ENCODE measurements around the gene ATRNL1. TPM values are rescaled to one million over a fixed set of nuclear protein-coding genes. Genes with fewer than 3 reads are reported as not detected.

ATRNL1 gene
- total and polyA plus RNA-seq, 4 donors = 0.40 to 26.9 (median 5.3) TPM

DNA sequence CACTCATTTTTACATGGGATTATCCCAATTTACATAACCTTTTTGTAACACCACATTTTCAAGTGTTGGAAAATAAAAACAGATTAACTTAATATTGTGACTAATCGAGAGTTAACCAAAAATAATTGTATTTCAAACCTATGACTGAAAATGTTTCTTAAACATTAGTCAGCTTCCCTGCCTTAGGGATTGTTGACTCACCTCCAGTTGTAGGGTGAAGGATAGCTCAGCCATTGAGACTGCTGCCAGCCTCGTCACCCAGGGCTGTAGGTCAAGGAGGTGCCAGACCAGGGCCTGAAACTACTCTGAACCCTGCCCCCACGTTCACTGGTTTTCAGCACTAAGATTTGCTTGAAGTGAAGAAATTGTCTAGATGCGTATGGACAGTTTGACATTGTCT lies 828.6 kb downstream of the ATRNL1 start:
- Histone ChIP-seq H3K9me3 (ENCODE audit: control insufficient read depth in 4 of 4, low read length in 3 of 4) (no peaks in the 10 kb centered on the region), H3K27ac (ENCODE audit: low read depth in 1 of 2, low read length in 2 of 2) (no peak overlapping the region), H3K4me1 (ENCODE audit: control insufficient read depth in 4 of 4, insufficient read depth in 4 of 4, low read length in 3 of 4) (no peaks in the 10 kb centered on the region), H3K27me3 (ENCODE audit: control insufficient read depth in 4 of 4, insufficient read depth in 4 of 4, low read length in 3 of 4) (no peaks in the 10 kb centered on the region), H3K4me3 (ENCODE audit: low read depth in 1 of 3, low read length in 3 of 3) (no peak overlapping the region), H3K36me3 (ENCODE audit: control insufficient read depth in 4 of 4, insufficient read depth in 3 of 4, low read depth in 1 of 4, low read length in 3 of 4) (no peaks in the 10 kb centered on the region), H3K9ac (ENCODE audit: low read depth in 1 of 2, low read length in 2 of 2) (no peak overlapping the region)
- TF ChIP-seq HNF4A (conservative IDR thresholded peaks at IDR 0.05) (no peak), FOXA1 (IDR thresholded peaks at IDR 0.05) (no peak), RAD21 (IDR thresholded peaks at IDR 0.05) (no peak), RXRA (IDR thresholded peaks at IDR 0.05) (no peak), SP1 (IDR thresholded peaks at IDR 0.05) (no peak), EGR1 (IDR thresholded peaks at IDR 0.05; ENCODE audit: low read depth in 2 of 2) (no peak), GABPA (IDR thresholded peaks at IDR 0.05 in 1 of 2, conservative IDR thresholded peaks at IDR 0.05 in 1 of 2) (no peak), FOXA2 (IDR thresholded peaks at IDR 0.05) (no peak), HNF4G (IDR thresholded peaks at IDR 0.05) (no peak)
- TF ChIP-seq, protein P1, sequence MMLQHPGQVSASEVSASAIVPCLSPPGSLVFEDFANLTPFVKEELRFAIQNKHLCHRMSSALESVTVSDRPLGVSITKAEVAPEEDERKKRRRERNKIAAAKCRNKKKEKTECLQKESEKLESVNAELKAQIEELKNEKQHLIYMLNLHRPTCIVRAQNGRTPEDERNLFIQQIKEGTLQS (IDR thresholded peaks at IDR 0.05) = no peak
- TF ChIP-seq, protein P2, sequence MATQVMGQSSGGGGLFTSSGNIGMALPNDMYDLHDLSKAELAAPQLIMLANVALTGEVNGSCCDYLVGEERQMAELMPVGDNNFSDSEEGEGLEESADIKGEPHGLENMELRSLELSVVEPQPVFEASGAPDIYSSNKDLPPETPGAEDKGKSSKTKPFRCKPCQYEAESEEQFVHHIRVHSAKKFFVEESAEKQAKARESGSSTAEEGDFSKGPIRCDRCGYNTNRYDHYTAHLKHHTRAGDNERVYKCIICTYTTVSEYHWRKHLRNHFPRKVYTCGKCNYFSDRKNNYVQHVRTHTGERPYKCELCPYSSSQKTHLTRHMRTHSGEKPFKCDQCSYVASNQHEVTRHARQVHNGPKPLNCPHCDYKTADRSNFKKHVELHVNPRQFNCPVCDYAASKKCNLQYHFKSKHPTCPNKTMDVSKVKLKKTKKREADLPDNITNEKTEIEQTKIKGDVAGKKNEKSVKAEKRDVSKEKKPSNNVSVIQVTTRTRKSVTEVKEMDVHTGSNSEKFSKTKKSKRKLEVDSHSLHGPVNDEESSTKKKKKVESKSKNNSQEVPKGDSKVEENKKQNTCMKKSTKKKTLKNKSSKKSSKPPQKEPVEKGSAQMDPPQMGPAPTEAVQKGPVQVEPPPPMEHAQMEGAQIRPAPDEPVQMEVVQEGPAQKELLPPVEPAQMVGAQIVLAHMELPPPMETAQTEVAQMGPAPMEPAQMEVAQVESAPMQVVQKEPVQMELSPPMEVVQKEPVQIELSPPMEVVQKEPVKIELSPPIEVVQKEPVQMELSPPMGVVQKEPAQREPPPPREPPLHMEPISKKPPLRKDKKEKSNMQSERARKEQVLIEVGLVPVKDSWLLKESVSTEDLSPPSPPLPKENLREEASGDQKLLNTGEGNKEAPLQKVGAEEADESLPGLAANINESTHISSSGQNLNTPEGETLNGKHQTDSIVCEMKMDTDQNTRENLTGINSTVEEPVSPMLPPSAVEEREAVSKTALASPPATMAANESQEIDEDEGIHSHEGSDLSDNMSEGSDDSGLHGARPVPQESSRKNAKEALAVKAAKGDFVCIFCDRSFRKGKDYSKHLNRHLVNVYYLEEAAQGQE (IDR thresholded peaks at IDR 0.05) = no peak
- TF ChIP-seq, protein P3, sequence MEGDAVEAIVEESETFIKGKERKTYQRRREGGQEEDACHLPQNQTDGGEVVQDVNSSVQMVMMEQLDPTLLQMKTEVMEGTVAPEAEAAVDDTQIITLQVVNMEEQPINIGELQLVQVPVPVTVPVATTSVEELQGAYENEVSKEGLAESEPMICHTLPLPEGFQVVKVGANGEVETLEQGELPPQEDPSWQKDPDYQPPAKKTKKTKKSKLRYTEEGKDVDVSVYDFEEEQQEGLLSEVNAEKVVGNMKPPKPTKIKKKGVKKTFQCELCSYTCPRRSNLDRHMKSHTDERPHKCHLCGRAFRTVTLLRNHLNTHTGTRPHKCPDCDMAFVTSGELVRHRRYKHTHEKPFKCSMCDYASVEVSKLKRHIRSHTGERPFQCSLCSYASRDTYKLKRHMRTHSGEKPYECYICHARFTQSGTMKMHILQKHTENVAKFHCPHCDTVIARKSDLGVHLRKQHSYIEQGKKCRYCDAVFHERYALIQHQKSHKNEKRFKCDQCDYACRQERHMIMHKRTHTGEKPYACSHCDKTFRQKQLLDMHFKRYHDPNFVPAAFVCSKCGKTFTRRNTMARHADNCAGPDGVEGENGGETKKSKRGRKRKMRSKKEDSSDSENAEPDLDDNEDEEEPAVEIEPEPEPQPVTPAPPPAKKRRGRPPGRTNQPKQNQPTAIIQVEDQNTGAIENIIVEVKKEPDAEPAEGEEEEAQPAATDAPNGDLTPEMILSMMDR (IDR thresholded peaks at IDR 0.05; ENCODE audit: low read depth, low read length, missing input control) = no peak
- TF ChIP-seq, protein P4, sequence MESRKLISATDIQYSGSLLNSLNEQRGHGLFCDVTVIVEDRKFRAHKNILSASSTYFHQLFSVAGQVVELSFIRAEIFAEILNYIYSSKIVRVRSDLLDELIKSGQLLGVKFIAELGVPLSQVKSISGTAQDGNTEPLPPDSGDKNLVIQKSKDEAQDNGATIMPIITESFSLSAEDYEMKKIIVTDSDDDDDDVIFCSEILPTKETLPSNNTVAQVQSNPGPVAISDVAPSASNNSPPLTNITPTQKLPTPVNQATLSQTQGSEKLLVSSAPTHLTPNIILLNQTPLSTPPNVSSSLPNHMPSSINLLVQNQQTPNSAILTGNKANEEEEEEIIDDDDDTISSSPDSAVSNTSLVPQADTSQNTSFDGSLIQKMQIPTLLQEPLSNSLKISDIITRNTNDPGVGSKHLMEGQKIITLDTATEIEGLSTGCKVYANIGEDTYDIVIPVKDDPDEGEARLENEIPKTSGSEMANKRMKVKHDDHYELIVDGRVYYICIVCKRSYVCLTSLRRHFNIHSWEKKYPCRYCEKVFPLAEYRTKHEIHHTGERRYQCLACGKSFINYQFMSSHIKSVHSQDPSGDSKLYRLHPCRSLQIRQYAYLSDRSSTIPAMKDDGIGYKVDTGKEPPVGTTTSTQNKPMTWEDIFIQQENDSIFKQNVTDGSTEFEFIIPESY (IDR thresholded peaks at IDR 0.05) = no peak
- no peak for DNase-seq (ENCODE audit: low spot score)
- WGBS = 90% methylated on average over 4 of the region's 4 CpGs

DNA sequence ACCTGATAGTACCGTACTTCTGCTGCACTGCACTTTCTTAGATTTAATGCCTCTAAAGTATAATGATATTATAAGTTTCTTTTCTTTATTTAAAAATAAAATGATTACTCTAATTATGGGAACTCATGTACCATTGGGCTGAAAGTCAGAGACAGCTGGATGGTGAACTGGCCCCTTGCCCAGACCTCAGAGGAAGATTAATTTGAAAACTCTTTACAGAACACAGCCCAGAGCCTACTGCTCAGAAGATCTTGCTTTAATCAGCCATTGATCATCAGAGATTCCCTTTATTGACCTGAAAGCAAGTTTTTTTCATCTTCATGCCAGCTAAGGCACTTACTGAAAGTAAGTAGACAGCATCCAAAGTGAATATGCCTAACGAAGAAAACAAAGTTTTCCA lies 838.1 kb downstream of the ATRNL1 start:
- no peak for DNase-seq (ENCODE audit: low spot score)
- H3K4me1 ChIP-seq (ENCODE audit: control insufficient read depth in 4 of 4, insufficient read depth in 4 of 4, low read length in 3 of 4) = no peaks in the 10 kb centered on the region
- H3K4me3 ChIP-seq (ENCODE audit: low read depth in 1 of 3, low read length in 3 of 3) = no peak overlapping the region
- no peaks in the 10 kb centered on the region for H3K27me3 ChIP-seq (ENCODE audit: control insufficient read depth in 4 of 4, insufficient read depth in 4 of 4, low read length in 3 of 4)
- 92% methylated on average over 2 of the region's 2 CpGs for WGBS
- no peak overlapping the region for H3K27ac ChIP-seq (ENCODE audit: low read depth in 1 of 2, low read length in 2 of 2)
- no peak overlapping the region for H3K9ac ChIP-seq (ENCODE audit: low read depth in 1 of 2, low read length in 2 of 2)
- no peaks in the 10 kb centered on the region for H3K36me3 ChIP-seq (ENCODE audit: control insufficient read depth in 4 of 4, insufficient read depth in 3 of 4, low read depth in 1 of 4, low read length in 3 of 4)
- H3K9me3 ChIP-seq (ENCODE audit: control insufficient read depth in 4 of 4, low read length in 3 of 4) = no peaks in the 10 kb centered on the region
- TF ChIP-seq YY1 (IDR thresholded peaks at IDR 0.05) = no peak
- TF ChIP-seq RXRA (IDR thresholded peaks at IDR 0.05) = no peak
- no peak for TF ChIP-seq GABPA (IDR thresholded peaks at IDR 0.05 in 1 of 2, conservative IDR thresholded peaks at IDR 0.05 in 1 of 2)
- no peak for TF ChIP-seq HNF4A (conservative IDR thresholded peaks at IDR 0.05)
- TF ChIP-seq, protein P3 (IDR thresholded peaks at IDR 0.05; ENCODE audit: low read depth, low read length, missing input control) = no peak
- no peak for TF ChIP-seq FOXA2 (IDR thresholded peaks at IDR 0.05)
- TF ChIP-seq EGR1 (IDR thresholded peaks at IDR 0.05; ENCODE audit: low read depth in 2 of 2) = no peak
- TF ChIP-seq, protein P1 (IDR thresholded peaks at IDR 0.05) = no peak
- TF ChIP-seq HNF4G (IDR thresholded peaks at IDR 0.05) = no peak
- TF ChIP-seq FOXA1 (IDR thresholded peaks at IDR 0.05) = no peak
- no peak for TF ChIP-seq SP1 (IDR thresholded peaks at IDR 0.05)
- TF ChIP-seq JUND (IDR thresholded peaks at IDR 0.05) = no peak
- TF ChIP-seq NR2F2 (IDR thresholded peaks at IDR 0.05) = no peak
- TF ChIP-seq, protein P2 (IDR thresholded peaks at IDR 0.05) = no peak
- TF ChIP-seq TAF1 (conservative IDR thresholded peaks at IDR 0.05) = no peak

All from liver (tissue), 9 donors.